ENCODE data around the gene NEMF.
"Not testable (repeated sequence)": the region's sequence is repeated elsewhere in the genome, so short reads cannot be mapped to it uniquely, and the experiment has no call there.

Gene NEMF

GRCh38 chr14:49816844-49817243, 35.7 kb downstream of the NEMF start:
- no peak for DNase-seq

- DNase-seq: not testable (repeated sequence)
Observed at GRCh38 chr14:49816118-49816517, 36.5 kb downstream of the NEMF start.

GRCh38 chr14:49808780-49809179, 43.8 kb downstream of the NEMF start:
- DNase-seq: no peak

GRCh38 chr14:49796025-49796424, 56.6 kb downstream of the NEMF start:
- DNase-seq: no peak

GRCh38 chr14:49792618-49793017, 60.0 kb downstream of the NEMF start:
- DNase-seq: no peak

- DNase-seq: no peak
Observed at GRCh38 chr14:49786315-49786714, 66.3 kb downstream of the NEMF start.

GRCh38 chr14:49783394-49784014, 69.1 kb downstream of the NEMF start:
- DNase-seq: no peak

- not testable (repeated sequence) for DNase-seq
Observed at GRCh38 chr14:49781040-49781439, 71.5 kb downstream of the NEMF start.

- DNase-seq: no peak
Observed at GRCh38 chr14:49778421-49778820, 74.2 kb downstream of the NEMF start.

GRCh38 chr14:49774106-49774505, 78.5 kb downstream of the NEMF start:
- DNase-seq: no peak

- not testable (repeated sequence) for DNase-seq
Observed at GRCh38 chr14:49771691-49772090, 80.9 kb downstream of the NEMF start.

- no peak for DNase-seq
Observed at GRCh38 chr14:49770212-49770817, 82.3 kb downstream of the NEMF start.

- DNase-seq: no peak
Observed at GRCh38 chr14:49769581-49770211, 82.9 kb downstream of the NEMF start.

- no peak for DNase-seq
Observed at GRCh38 chr14:49769171-49769570, 83.4 kb downstream of the NEMF start.

GRCh38 chr14:49768301-49769121, 84.1 kb downstream of the NEMF start:
- DNase-seq: peak; percentile 87

- peak; percentile 93 for DNase-seq
Observed at GRCh38 chr14:49767571-49768300, 84.9 kb downstream of the NEMF start, which contains the start of gene KLHDC2. Gene KLHDC2, plus strand, starts transcription at chr14:49768153. Its CDS starts 316 bp downstream, at chr14:49768469.

- no peak for DNase-seq
Observed at GRCh38 chr14:49767270-49767570, 85.4 kb downstream of the NEMF start.

- DNase-seq: no peak
Observed at GRCh38 chr14:49766839-49767238, 85.7 kb downstream of the NEMF start.

- no peak for DNase-seq
Observed at GRCh38 chr14:49761839-49762551, 90.6 kb downstream of the NEMF start.

- DNase-seq: no peak
Observed at GRCh38 chr14:49755378-49755777, 97.2 kb downstream of the NEMF start.

GRCh38 chr14:49754570-49755097, 98.0 kb downstream of the NEMF start:
- DNase-seq: no peak

- not testable (repeated sequence) for DNase-seq
Observed at GRCh38 chr14:49746476-49746875, 106.1 kb downstream of the NEMF start.

Measured in activated CD4-positive, alpha-beta T cell treated with anti-CD3 and anti-CD28 coated beads for 48 hours (primary cell).